Activated CD4-positive, alpha-beta T cell treated with anti-CD3 and anti-CD28 coated beads, Interleukin-2, amount 10 ng/mL, durations not matched to agents 7 days and 5 days (primary cell): ENCODE data around the gene SLC12A6. TPM values are rescaled to one million over a fixed set of nuclear protein-coding genes. Genes with fewer than 3 reads are reported as not detected.
"Not testable (repeated sequence)": the region's sequence is repeated elsewhere in the genome, so short reads cannot be mapped to it uniquely, and the experiment has no call there.

ENCODE experiments used
- CTCF ChIA-PET: fragments of 350-600 bp; sonication (Branson Sonifier 250); formaldehyde crosslinking; loops from one replicate; lab custom pipeline; 2021; ENCODE audit warnings: antibody characterized with exemption; lab: Charles Lee
- POLR2A ChIA-PET: fragments of 350-600 bp; sonication (Branson Sonifier 250); formaldehyde crosslinking; loops from one replicate; lab custom pipeline; 2021; ENCODE audit warnings: antibody characterized with exemption; lab: Charles Lee
- DNase-seq: peaks from one replicate; pipeline ENCODE4 v3.0.0-alpha.2; 2020
- H3K27ac Mint-ChIP-seq: one replicate; pipeline ENCODE4 v1.8.0; 2021; ENCODE audit warnings: mild to moderate bottlenecking, moderate library complexity, mixed read lengths
- H3K27me3 Mint-ChIP-seq: one replicate; pipeline ENCODE4 v1.8.0; 2021; ENCODE audit warnings: mixed read lengths
- H3K36me3 Mint-ChIP-seq: one replicate; pipeline ENCODE4 v1.8.0; 2021; ENCODE audit warnings: low read depth, mixed read lengths
- H3K4me1 Mint-ChIP-seq: one replicate; pipeline ENCODE4 v1.8.0; 2021; ENCODE audit warnings: mixed read lengths
- H3K4me3 Mint-ChIP-seq: one replicate; pipeline ENCODE4 v1.8.0; 2021; ENCODE audit warnings: mild to moderate bottlenecking, moderate library complexity, mixed read lengths
- H3K9me3 Mint-ChIP-seq: one replicate; pipeline ENCODE4 v1.8.0; 2021; ENCODE audit warnings: mixed read lengths
- total RNA-seq, 2 experiments: library from RNA; stranded (reverse); gene quantifications; one replicate each; pipeline ENCODE4 v1.2.3, GENCODE V29; 2021

The SLC12A6 gene
- total RNA-seq: 10 to 100 TPM; 32.7 to 36.7 TPM

DNA sequence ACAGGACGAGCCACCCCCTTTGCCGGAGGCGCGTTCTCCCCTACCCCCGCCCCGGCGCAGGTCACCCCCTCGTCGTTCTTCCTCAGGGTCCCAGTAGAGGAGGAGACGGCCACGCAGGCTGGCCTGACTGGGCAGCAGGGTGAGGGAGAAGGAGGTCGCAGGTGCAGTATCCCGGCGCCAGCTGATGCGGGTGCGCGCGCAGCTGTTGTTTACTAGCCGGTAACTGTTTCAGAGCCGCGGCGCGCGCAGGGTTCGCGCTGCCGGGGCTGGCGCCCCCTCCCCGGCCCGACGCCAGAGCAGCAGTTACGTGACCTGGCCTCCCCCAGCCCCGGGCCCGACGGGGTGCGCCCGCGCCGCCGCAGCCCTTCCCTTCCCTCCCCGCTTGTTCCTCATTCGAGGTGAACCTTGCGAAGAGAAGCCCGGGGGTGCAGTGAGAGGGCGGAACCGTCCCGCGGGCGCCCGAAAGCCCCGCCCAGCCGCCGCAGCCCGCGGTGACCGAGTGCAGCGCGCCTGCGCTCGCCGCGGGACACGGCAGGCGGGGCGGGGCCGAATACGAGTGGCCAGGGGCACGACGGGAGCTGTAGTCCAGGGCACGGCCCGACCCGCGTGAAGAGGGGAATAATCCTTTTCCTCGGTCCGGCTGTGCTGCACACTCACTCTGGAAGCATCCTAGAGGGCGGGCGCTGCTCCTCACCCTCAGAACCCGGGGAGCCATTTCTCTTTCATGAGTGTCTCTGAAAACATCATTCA lies at the start of gene SLC12A6:
Gene SLC12A6 (minus strand): TSS at position 225 of the 750 bp plus-strand sequence. CDS start 1,101 bp downstream, outside the sequence.
- peaks cover 32% of the 10 kb centered on the region for H3K36me3 Mint-ChIP-seq
- no peaks in the 10 kb centered on the region for H3K27me3 Mint-ChIP-seq
- CTCF ChIA-PET: interaction anchor here (1.2 to 2.9 kb wide), 4 partner anchors 10 to 250 kb away, joined by 4 to 14 read pairs (median 8); partner anchors contain the start of gene LPCAT4
- H3K4me1 Mint-ChIP-seq: peaks cover 59% of the 10 kb centered on the region
- peak within 1 kb of the TSS; percentile 95 for H3K4me3 Mint-ChIP-seq
- POLR2A ChIA-PET: interaction anchor here (0.5 to 1.0 kb wide), 3 partner anchors 30 to 650 kb away, joined by 3 to 5 read pairs (median 3); partner anchors contain the start of gene ZNF770
- peak; percentile 90 for DNase-seq
- H3K9me3 Mint-ChIP-seq: no peaks in the 10 kb centered on the region
- peak within 1 kb of the TSS; percentile 99 for H3K27ac Mint-ChIP-seq

GRCh38 chr15:34381829-34382521 lies 44.4 kb upstream of the SLC12A6 start:
- H3K4me3 Mint-ChIP-seq, H3K27ac Mint-ChIP-seq, CTCF ChIA-PET, DNase-seq, H3K27me3 Mint-ChIP-seq, H3K4me1 Mint-ChIP-seq, POLR2A ChIA-PET, H3K9me3 Mint-ChIP-seq, H3K36me3 Mint-ChIP-seq: not testable (repeated sequence)

DNA sequence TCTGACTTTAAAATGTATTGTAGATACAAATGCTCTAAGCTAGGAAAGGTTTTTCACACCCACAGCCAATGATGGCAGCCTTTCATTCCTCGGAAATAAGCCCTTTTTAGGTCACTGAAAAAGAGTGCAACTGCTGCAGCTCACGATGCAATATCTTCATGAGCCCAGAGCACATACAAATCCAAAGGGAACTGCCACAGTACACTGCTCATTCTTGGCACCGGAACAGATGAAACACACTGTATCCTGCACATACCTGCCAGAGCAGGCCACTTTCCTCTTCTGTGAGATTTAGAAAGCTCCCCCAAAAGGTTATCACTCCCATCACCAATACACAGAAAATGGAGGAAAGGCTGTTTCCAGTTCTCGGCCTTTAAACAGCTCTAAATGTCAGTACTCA lies 42.9 kb upstream of the SLC12A6 start:
- CTCF ChIA-PET, H3K4me3 Mint-ChIP-seq, DNase-seq, POLR2A ChIA-PET, H3K36me3 Mint-ChIP-seq, H3K4me1 Mint-ChIP-seq, H3K27me3 Mint-ChIP-seq, H3K27ac Mint-ChIP-seq, H3K9me3 Mint-ChIP-seq: not testable (repeated sequence)

GRCh38 chr15:34376856-34377255 lies 39.3 kb upstream of the SLC12A6 start:
- H3K4me1 Mint-ChIP-seq: no peaks in the 10 kb centered on the region
- ChIA-PET CTCF (no interaction called here), POLR2A (no interaction called here)
- DNase-seq: no peak
- no peak overlapping the region for H3K4me3 Mint-ChIP-seq
- peaks cover 8% of the 10 kb centered on the region for H3K36me3 Mint-ChIP-seq
- H3K27me3 Mint-ChIP-seq: no peaks in the 10 kb centered on the region
- no peaks in the 10 kb centered on the region for H3K9me3 Mint-ChIP-seq
- H3K27ac Mint-ChIP-seq: no peak overlapping the region

GRCh38 chr15:34375541-34375940 lies 38.0 kb upstream of the SLC12A6 start:
- POLR2A ChIA-PET, H3K36me3 Mint-ChIP-seq: not testable (repeated sequence)

GRCh38 chr15:34374816-34375215 lies 37.2 kb upstream of the SLC12A6 start:
- H3K4me1 Mint-ChIP-seq: peaks cover 5% of the 10 kb centered on the region
- no peaks in the 10 kb centered on the region for H3K27me3 Mint-ChIP-seq
- ChIA-PET CTCF (no interaction called here), POLR2A (no interaction called here)
- peaks cover 4% of the 10 kb centered on the region for H3K36me3 Mint-ChIP-seq
- no peak overlapping the region for H3K27ac Mint-ChIP-seq
- H3K4me3 Mint-ChIP-seq: no peak overlapping the region
- no peak for DNase-seq
- H3K9me3 Mint-ChIP-seq: no peaks in the 10 kb centered on the region

More at GRCh38 chr15:34375541-34375940, 38.0 kb upstream of the SLC12A6 start:
- H3K4me1 Mint-ChIP-seq, DNase-seq, H3K27ac Mint-ChIP-seq, H3K9me3 Mint-ChIP-seq, H3K4me3 Mint-ChIP-seq, H3K27me3 Mint-ChIP-seq: not testable (repeated sequence)
- CTCF ChIA-PET: interaction anchor here (1.3 kb wide), 1 partner anchor 8 kb away, joined by 6 read pairs; the partner anchor contains the start of gene LPCAT4

DNA sequence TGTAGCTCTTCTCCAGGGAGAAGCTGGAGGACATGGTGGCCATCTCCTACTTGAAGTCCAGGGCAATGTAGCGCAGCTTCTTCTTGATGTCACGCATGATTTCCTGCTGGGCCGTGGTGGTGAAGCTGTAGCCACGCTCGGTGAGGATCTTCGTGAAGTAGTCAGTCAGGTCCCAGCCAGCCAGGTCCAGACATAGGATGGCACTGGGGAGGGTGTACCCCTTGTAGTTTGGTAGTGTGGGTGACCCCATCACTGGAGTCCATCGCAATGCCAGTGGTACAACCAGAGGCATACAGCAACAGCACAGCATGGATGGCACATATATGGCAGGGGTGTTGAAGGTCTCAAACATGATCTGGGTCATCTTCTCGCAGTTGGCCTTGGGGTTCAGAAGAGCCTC lies 36.4 kb upstream of the SLC12A6 start:
- Mint-ChIP-seq H3K4me1 (peaks cover 10% of the 10 kb centered on the region), H3K9me3 (no peaks in the 10 kb centered on the region), H3K27ac (no peak overlapping the region), H3K36me3 (peaks cover 4% of the 10 kb centered on the region), H3K4me3 (no peak overlapping the region), H3K27me3 (no peaks in the 10 kb centered on the region)
- CTCF ChIA-PET: no interaction called here
- DNase-seq: no peak
- POLR2A ChIA-PET: no interaction called here

- H3K27ac Mint-ChIP-seq: no peak overlapping the region
- ChIA-PET POLR2A (no interaction called here), CTCF (no interaction called here)
- H3K4me3 Mint-ChIP-seq: no peak overlapping the region
- no peaks in the 10 kb centered on the region for H3K27me3 Mint-ChIP-seq
- no peak for DNase-seq
- H3K36me3 Mint-ChIP-seq: no peaks in the 10 kb centered on the region
- peaks cover 28% of the 10 kb centered on the region for H3K4me1 Mint-ChIP-seq
- H3K9me3 Mint-ChIP-seq: no peaks in the 10 kb centered on the region
Observed at GRCh38 chr15:34370643-34371042, 33.1 kb upstream of the SLC12A6 start.

DNA sequence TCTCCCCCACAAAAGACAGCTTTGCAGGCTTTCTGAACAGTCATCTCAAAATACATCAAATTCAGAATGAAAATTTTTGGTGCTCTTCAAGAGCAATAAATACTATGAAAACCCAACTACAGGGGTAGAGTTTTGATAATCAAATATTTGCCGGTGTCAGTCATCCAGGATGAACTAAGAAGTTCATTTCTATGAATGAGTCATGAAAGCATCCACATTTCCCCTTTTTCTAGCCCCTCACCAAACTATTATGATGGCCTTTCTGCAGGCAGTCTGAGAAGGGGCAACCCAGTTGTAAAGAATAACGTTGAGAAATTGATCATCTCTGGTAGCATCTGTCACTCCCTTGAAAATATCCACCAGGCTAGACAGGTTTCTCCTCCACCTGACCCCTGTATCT lies 32.5 kb upstream of the SLC12A6 start:
- H3K4me1 Mint-ChIP-seq: peaks cover 33% of the 10 kb centered on the region
- no peak overlapping the region for H3K4me3 Mint-ChIP-seq
- H3K9me3 Mint-ChIP-seq: no peaks in the 10 kb centered on the region
- no peak for DNase-seq
- ChIA-PET CTCF (no interaction called here), POLR2A (no interaction called here)
- no peaks in the 10 kb centered on the region for H3K27me3 Mint-ChIP-seq
- H3K36me3 Mint-ChIP-seq: no peaks in the 10 kb centered on the region
- peak overlapping the region; percentile 31 for H3K27ac Mint-ChIP-seq

- CTCF ChIA-PET: interaction anchor here (0.6 to 3.8 kb wide), 24 partner anchors 9 to 272 kb away, joined by 3 to 31 read pairs (median 4); partner anchors contain the start of genes GOLGA8B, KATNBL1, NOP10 and NUTM1
- H3K4me1 Mint-ChIP-seq: peaks cover 54% of the 10 kb centered on the region
Observed at GRCh38 chr15:34367101-34368081, 29.8 kb upstream of the SLC12A6 start, which contains the start of gene LPCAT4. TSS of gene LPCAT4 (minus strand) at chr15:34367196. CDS start at chr15:34367100, 96 bp downstream.

DNA sequence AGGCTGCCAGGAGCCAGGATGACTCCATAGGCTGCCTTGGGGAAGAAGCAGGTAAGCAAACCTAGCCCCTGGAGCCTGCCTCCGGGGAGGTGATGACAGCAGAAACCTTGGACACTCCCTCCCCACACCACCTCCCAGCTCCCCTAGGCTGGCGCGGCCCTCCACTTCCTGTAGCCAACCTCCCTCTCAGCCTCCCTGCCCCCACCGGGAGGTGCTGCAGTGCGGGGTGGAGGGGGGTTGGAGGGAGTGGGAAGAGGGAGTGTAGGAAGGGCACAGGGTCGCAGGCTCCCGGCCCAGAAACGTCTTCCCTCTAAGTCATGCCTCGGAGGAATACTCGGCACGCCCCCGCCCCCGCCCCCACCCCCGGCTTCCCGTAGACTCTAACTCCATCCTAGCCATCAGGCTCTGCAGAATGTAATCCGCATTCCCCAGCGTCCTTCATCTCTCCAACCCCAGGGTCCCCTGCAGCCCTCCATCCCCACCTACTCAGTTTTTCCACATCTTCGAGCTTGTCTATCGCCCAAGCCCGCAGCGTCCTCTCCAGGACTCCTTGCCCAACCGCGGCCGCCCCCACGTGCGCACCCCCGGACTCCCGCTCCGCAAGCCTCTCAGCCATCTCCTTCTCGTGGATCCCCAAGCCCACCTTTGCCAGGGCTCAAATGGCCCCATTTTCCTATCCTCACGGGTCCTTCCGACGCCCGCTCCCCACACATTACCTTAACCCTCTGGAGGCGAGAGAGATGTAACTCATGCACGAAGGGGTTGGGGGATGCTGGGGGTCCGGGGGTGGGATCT lies 28.9 kb upstream of the SLC12A6 start:
- Mint-ChIP-seq H3K27me3 (no peaks in the 10 kb centered on the region), H3K4me3 (peak overlapping the region; percentile 97), H3K4me1 (peaks cover 58% of the 10 kb centered on the region), H3K9me3 (no peaks in the 10 kb centered on the region), H3K36me3 (peaks cover 20% of the 10 kb centered on the region), H3K27ac (peak overlapping the region; percentile 89)
- DNase-seq: peak; percentile 67
- CTCF ChIA-PET: interaction anchor here (0.7 to 3.8 kb wide), 11 partner anchors 9 to 215 kb away, joined by 3 to 31 read pairs (median 4); partner anchors contain the start of genes NOP10, NUTM1 and SLC12A6
- POLR2A ChIA-PET: interaction anchor here (0.6 to 1.2 kb wide), 4 partner anchors 23 to 71 kb away, joined by 3 to 5 read pairs (median 3); partner anchors contain the start of genes GOLGA8A, NOP10 and NUTM1

More at GRCh38 chr15:34367101-34368081, 29.8 kb upstream of the SLC12A6 start, which contains the start of gene LPCAT4:
- DNase-seq: peak; percentile 94
- Mint-ChIP-seq H3K36me3 (peaks cover 11% of the 10 kb centered on the region), H3K27ac (peak within 1 kb of the TSS; percentile 98), H3K27me3 (no peaks in the 10 kb centered on the region), H3K4me3 (peak within 1 kb of the TSS; percentile 97), H3K9me3 (no peaks in the 10 kb centered on the region)
- POLR2A ChIA-PET: interaction anchor here (0.6 to 0.7 kb wide), 4 partner anchors 25 to 70 kb away, joined by 3 read pairs; partner anchors contain the start of gene GOLGA8A
